Small intestine (tissue), 7 donors: Measurements from ENCODE around the gene SDE2. TPM values are rescaled to one million over a fixed set of nuclear protein-coding genes. Genes with fewer than 3 reads are reported as not detected.
"Not testable (repeated sequence)": the region's sequence is repeated elsewhere in the genome, so short reads cannot be mapped to it uniquely, and the experiment has no call there.

ENCODE experiments used
- DNase-seq, 2 donors: peaks; one replicate each; pipeline versions ENCODE4 v3.0.0 to v3.0.0-alpha.2; 2013
- FAIRE-seq: peaks from 2 replicates; lab custom pipeline; 2012; peaks lifted over from hg19 to GRCh38; lab: Jason Lieb, UNC
- H3K27ac ChIP-seq, 3 donors: one replicate each; pipeline ENCODE4 v1.5.1; 2013; ENCODE audit warnings: low read length in 2 of 3, mild to moderate bottlenecking in 2 of 3, control low read depth in 1 of 3, inconsistent platforms in 1 of 3, low read depth in 1 of 3, moderate library complexity in 1 of 3
- H3K27me3 ChIP-seq, 3 donors: one replicate each; pipeline ENCODE4 v1.6.1; 2013; ENCODE audit warnings: low read length in 3 of 3, inconsistent platforms in 1 of 3; ENCODE audit not compliant: control insufficient read depth in 3 of 3, insufficient read depth in 3 of 3
- H3K36me3 ChIP-seq, 3 donors: one replicate each; pipeline ENCODE4 v1.6.1; 2013; ENCODE audit warnings: low read length in 3 of 3, inconsistent platforms in 1 of 3, low read depth in 1 of 3, mild to moderate bottlenecking in 1 of 3, moderate library complexity in 1 of 3; ENCODE audit not compliant: control insufficient read depth in 3 of 3, insufficient read depth in 2 of 3
- H3K4me1 ChIP-seq, 3 donors: one replicate each; pipeline ENCODE4 v1.6.1; 2013; ENCODE audit warnings: low read length in 2 of 3, inconsistent platforms in 1 of 3, low read depth in 1 of 3, mild to moderate bottlenecking in 1 of 3, moderate library complexity in 1 of 3; ENCODE audit not compliant: control insufficient read depth in 3 of 3, insufficient read depth in 2 of 3
- H3K4me3 ChIP-seq, 3 donors: one replicate each; pipeline ENCODE4 v1.5.1; 2013; ENCODE audit warnings: low read length in 3 of 3, control low read depth in 1 of 3, inconsistent platforms in 1 of 3, low read depth in 1 of 3, mild to moderate bottlenecking in 1 of 3, moderate library complexity in 1 of 3
- H3K9me3 ChIP-seq, 2 donors: one replicate each; pipeline ENCODE4 v1.6.1; 2013; ENCODE audit warnings: low read depth in 1 of 2, low read length in 1 of 2; ENCODE audit not compliant: control insufficient read depth in 2 of 2, insufficient read depth in 1 of 2
- WGBS, 3 donors: extraction: QIAGEN DNeasy Blood & Tissue Kit; methylation state at CpG; one replicate each; pipeline ENCODE4 v1.1.7; 2013; 5-methylcytosine and 5-hydroxymethylcytosine counted together
- polyA plus RNA-seq, 4 donors: library from polyadenylated mRNA; stranded (reverse) in 3 of 4; unstranded in 1 of 4; fragments of 200-250 nt in 3 of 4; fragments of 120-200 nt in 1 of 4; gene quantifications; one replicate each; pipeline versions ENCODE4 v1.2.1 to v1.2.3, GENCODE V29; 2013
- donor health status: healthy with polysubstance abuse.
- donor health status: control.
- donor health status: control.
- donor health status: Bipolar disorder and iron deficiency.
- donor health status: healthy.

SDE2 gene
- polyA plus RNA-seq, 4 donors: 7.8 to 16.8 (median 9.7) TPM

DNA sequence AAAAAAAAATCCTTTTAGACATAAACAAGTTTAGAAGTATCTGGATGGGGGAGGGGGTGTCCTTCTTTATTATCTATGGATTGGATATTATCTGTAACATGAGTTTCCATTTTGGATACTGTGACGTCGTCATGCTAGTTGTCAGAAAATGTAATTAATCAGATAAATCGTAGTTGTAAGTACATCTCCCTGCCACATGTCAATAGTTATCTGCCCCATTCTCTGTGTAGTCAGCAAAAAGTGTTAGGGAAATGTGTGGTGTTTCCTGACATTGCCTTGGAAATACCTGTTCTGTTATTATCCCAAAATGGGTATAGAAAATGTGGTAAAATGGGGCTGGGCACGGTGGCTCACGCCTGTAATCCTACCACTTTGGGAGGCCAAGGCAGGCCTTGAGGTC is 24.6 kb upstream of the SDE2 start:
- no peak for FAIRE-seq
- DNase-seq: no peak

DNA sequence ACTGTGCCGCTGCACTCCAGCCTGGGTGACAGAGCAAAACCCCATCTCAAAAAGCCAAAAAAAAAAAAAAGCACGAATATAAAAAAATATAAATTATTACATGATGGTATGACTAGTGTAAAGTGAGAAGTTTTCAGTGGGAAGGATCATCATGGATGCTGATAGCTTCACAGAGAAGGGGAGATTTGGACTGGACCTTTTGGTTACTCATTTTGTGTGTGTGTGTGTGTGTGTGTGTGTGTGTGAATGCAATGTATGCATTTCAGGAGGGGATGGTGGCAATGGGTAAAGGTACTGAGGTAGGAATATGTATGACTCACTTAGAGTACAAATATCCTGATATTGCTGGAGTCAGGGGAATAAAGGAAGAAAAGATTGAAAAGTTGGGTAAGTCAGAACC is 22.7 kb upstream of the SDE2 start:
- FAIRE-seq: no peak

More for the DNA sequence above, 24.6 kb upstream of the SDE2 start:
- WGBS, 3 donors: 80 to 85% (median 81%) methylated on average over 5 of the region's 5 CpGs
- Histone ChIP-seq H3K4me3 (no peak overlapping the region), H3K36me3 (peaks cover 0 to 2% (median 0%) of the 10 kb centered on the region in 3 donors), H3K27me3 (no peaks in the 10 kb centered on the region), H3K27ac (no peak overlapping the region), H3K9me3 (no peaks in the 10 kb centered on the region), H3K4me1 (peaks cover 0 to 29% (median 2%) of the 10 kb centered on the region in 3 donors)

DNA sequence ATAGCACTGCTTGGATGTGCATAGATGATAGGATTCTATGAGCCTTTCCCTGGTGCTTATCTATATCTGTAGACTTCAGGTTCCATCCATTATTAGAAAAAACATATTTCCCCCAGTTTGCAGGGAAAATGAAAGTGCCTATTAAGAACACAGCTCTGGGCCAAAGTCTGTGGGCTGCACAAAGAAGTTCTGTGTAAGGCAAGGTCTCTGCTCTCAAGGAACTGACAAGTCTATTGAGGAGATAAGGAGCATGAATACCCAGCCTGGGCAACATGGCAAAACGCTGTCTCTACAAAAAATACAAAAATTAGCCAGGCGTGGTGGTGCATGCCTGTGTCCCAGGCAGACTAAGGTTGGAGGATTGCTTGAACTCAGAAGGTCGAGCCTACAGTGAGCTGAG is 22.3 kb upstream of the SDE2 start:
- Histone ChIP-seq H3K36me3 (no peaks in the 10 kb centered on the region), H3K27me3 (no peaks in the 10 kb centered on the region), H3K27ac (peak overlapping the region in 1 of 3 donors; percentile 46), H3K4me3 (no peak overlapping the region), H3K9me3 (no peaks in the 10 kb centered on the region), H3K4me1 (peaks cover 0 to 13% (median 2%) of the 10 kb centered on the region in 3 donors)
- DNase-seq (peak; percentile 53 to 72), FAIRE-seq (no peak)
- WGBS, 3 donors: 13 to 56% (median 30%) methylated on average over 3 of the region's 3 CpGs

More for the DNA sequence above, 22.7 kb upstream of the SDE2 start:
- Histone ChIP-seq H3K9me3 (no peaks in the 10 kb centered on the region), H3K4me1 (peaks cover 0 to 13% (median 2%) of the 10 kb centered on the region in 3 donors), H3K4me3 (no peak overlapping the region), H3K27me3 (no peaks in the 10 kb centered on the region), H3K36me3 (no peaks in the 10 kb centered on the region), H3K27ac (peak overlapping the region in 1 of 3 donors; percentile 46)
- DNase-seq: no peak
- 6 to 37% (median 9%) methylated on average over 2 of the region's 2 CpGs for WGBS, 3 donors

DNA sequence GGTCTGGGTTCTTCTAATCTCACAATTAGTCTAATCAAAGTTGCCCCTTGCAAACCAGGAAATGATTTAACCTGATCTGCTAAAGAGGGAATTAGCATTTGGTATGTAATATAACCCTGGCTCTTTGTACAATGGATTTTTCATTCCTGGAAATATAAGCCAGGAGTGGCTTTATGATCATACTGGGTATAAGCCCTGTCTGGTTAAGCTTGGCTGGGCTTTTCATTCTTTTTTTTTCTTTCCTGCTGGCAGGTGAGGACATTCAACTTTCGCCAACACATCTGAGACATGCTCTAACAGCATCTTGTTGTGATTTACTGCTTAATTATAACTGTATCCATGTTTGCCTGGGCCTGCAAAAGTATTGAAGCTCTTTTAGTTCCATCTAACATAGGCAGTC is 20.4 kb upstream of the SDE2 start:
- WGBS, 3 donors: 17 to 71% (median 54%) methylated on average over 1 of the region's 1 CpG
- H3K27me3 ChIP-seq: no peaks in the 10 kb centered on the region
- H3K27ac ChIP-seq: peak overlapping the region in 1 of 3 donors; percentile 27
- DNase-seq (peak in 1 of 2 donors; percentile 53), FAIRE-seq (no peak)
- H3K9me3 ChIP-seq: no peaks in the 10 kb centered on the region
- no peak overlapping the region for H3K4me3 ChIP-seq
- no peaks in the 10 kb centered on the region for H3K36me3 ChIP-seq
- H3K4me1 ChIP-seq: peaks cover 0 to 13% (median 2%) of the 10 kb centered on the region in 3 donors

DNA sequence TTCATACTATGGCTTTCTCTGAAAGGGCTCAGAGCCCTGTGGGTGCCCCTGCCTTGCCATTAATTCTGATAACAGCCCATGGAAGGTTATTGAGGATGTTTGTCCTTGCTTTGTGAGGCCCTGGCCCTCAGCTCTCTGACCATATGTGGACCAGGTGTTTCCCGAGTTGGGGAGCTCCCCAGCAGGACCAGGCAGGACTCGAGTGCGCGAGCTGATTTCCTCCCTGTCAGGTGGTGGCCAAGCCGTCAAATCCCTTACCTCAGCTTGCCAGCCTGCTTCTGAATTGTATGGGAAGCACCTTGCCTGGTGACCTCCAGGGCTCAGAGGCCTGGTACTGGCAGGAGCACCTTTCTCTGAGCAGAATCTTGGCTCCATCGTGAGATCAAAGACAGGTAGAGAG is 17.9 kb upstream of the SDE2 start:
- FAIRE-seq (no peak), DNase-seq (no peak)
- Histone ChIP-seq H3K4me1 (peaks cover 0 to 9% (median 2%) of the 10 kb centered on the region in 3 donors), H3K27ac (no peak overlapping the region), H3K27me3 (no peaks in the 10 kb centered on the region), H3K36me3 (no peaks in the 10 kb centered on the region), H3K9me3 (no peaks in the 10 kb centered on the region), H3K4me3 (no peak overlapping the region)
- WGBS, 3 donors: 57 to 87% (median 70%) methylated on average over 6 of the region's 6 CpGs

DNA sequence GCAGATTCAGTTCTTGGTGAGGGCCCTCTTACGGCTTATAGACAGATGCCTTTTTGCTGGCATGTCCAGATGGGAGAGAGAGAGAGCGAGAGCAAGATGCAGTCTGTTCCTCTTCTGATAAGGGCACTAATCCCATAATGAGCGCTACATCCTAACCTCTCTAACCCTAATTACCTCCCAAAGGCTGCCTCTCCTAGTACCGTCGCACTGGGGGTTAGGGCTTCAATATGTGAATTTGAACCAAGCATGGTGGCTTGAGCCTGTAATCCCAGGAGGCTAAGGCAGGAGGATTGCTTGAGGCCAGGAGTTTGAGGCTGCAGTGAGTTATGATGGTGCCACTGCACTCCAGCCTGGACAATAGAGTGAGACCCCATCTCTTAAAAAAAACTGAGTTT is 10.5 kb upstream of the SDE2 start:
- Histone ChIP-seq H3K27ac (no peak overlapping the region), H3K9me3 (no peaks in the 10 kb centered on the region), H3K27me3 (no peaks in the 10 kb centered on the region), H3K4me1 (no peaks in the 10 kb centered on the region), H3K36me3 (no peaks in the 10 kb centered on the region), H3K4me3 (no peak overlapping the region)
- FAIRE-seq (no peak), DNase-seq (no peak)
- WGBS, 3 donors: 97 to 98% (median 98%) methylated on average over 5 of the region's 5 CpGs

DNA sequence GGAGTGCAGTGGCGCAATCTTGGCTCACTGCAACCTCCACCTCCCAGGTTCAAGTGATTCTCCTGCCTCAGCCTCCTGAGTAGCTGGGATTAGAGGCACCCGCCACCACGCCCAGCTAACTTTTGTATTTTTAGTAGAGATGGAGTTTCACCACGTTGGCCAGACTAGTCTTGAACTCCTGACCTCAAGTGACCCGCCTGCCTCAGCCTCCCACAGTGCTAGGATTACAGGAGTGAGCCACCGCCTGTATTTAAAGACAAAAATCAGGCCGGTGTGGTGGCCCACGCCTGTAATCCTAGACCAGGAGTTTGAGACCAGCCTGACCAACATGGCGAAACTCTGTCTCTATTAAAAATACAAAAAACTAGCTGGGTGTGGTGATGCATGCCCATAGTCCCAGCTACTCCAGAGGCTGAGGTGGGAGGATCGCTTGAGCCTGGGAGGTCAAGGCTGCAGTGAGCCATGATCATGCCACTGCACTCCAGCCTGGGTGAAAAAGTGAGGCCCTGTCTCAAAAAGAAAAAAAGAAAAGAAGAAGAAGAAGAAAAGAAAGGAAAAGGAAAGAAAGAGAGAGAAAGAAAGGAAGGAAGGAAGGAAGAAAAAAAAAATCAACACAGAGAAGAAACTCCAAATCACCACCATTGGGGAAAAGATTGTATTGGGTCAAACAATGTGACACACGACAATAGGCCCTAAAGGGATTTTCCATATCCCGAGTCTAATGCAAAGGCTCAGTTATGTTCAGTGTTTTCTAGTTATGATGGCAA is 8.2 kb upstream of the SDE2 start:
- FAIRE-seq, H3K27ac ChIP-seq, H3K36me3 ChIP-seq, H3K4me1 ChIP-seq, H3K9me3 ChIP-seq, DNase-seq, H3K4me3 ChIP-seq, H3K27me3 ChIP-seq: not testable (repeated sequence)
- WGBS, 3 donors: 89 to 90% (median 90%) methylated on average over 12 of the region's 12 CpGs

DNA sequence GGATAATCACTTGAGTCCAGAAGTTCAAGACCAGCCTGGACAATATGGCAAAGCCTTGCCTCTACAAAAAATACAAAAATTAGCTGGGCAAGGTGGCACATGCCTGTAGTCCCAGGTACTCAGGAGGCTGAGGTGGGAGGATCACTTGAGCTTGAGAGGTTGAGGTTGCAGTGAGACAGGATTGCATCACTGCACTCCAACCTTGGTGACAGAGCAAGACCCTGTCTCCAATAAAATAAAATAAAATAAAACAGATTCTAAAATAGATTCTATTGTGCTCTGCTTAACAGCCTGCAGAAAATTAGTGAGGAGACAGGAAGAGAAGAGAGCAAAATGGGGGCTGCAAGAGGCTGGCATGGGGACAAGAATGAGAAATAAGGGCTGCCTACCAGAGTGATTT is 7.5 kb upstream of the SDE2 start:
- Histone ChIP-seq H3K27ac (no peak overlapping the region), H3K4me1 (no peaks in the 10 kb centered on the region), H3K36me3 (no peaks in the 10 kb centered on the region), H3K9me3 (no peaks in the 10 kb centered on the region), H3K27me3 (no peaks in the 10 kb centered on the region), H3K4me3 (no peak overlapping the region)
- DNase-seq (no peak), FAIRE-seq (no peak)
